Measurements from ENCODE around the gene GET4. TPM values are rescaled to one million over a fixed set of nuclear protein-coding genes. Genes with fewer than 3 reads are reported as not detected.

Gene GET4
- total RNA-seq, 4 donors from 2014 or later, result 46.1 to 67.7 (median 51.6) TPM

DNA sequence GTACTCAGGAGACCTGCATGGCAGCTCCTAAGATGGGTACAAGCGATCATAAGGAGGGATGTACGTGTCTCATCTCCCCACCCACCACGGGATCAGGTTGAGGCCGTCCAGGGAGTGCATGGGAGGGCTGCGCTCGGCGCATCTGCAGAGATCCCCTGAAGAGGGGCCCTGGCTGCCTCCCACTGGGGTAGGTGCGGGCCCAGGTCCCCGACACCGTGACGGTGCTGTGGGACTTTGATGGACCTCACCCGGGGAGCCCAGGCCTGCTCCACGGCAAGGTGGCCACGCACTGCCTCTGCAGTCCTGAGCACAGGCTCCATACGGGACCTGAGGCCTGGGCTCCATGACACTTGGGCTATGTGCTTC, 12.7 kb downstream of the GET4 start:
- intact Hi-C loops (cut with DNase I; ENCODE audit: low total_unique reads), result no loop called here
- no peak for TF ChIP-seq POLR2A (IDR thresholded peaks at IDR 0.05)
- TF ChIP-seq, protein P1, sequence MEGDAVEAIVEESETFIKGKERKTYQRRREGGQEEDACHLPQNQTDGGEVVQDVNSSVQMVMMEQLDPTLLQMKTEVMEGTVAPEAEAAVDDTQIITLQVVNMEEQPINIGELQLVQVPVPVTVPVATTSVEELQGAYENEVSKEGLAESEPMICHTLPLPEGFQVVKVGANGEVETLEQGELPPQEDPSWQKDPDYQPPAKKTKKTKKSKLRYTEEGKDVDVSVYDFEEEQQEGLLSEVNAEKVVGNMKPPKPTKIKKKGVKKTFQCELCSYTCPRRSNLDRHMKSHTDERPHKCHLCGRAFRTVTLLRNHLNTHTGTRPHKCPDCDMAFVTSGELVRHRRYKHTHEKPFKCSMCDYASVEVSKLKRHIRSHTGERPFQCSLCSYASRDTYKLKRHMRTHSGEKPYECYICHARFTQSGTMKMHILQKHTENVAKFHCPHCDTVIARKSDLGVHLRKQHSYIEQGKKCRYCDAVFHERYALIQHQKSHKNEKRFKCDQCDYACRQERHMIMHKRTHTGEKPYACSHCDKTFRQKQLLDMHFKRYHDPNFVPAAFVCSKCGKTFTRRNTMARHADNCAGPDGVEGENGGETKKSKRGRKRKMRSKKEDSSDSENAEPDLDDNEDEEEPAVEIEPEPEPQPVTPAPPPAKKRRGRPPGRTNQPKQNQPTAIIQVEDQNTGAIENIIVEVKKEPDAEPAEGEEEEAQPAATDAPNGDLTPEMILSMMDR (IDR thresholded peaks at IDR 0.05), result no peak
- 88 to 89% methylated on average over 9 to 15 of the region's 15 CpGs for WGBS, 2 donors
- DNase-seq (ENCODE audit: low spot score in 2 of 2), result no peak
- no peak overlapping the region for H3K4me3 ChIP-seq (ENCODE audit: low read depth, poor library complexity, severe bottlenecking)

DNA sequence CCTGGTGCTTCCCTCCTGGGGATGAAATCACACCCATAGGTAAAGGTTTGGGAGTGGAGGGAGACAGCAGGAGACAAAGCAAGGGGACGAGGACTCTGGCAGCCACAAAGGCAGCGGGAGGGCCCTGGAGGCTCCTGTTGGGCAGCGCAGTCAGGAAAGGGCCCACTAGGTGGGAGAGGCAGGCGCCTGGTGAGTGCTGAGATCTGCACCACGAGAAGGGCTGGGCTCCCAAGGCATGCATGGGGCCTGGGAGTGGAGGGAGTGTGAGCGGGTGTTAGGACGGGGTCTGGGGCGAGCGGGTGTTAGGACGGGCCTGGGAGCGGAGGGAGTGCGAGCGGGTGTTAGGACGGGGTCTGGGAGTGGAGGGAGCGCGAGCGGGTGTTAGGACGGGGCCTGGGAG, 13.0 kb downstream of the GET4 start:
- no peak for TF ChIP-seq POLR2A (IDR thresholded peaks at IDR 0.05)
- no peak for DNase-seq (ENCODE audit: low spot score in 2 of 2)
- H3K4me3 ChIP-seq (ENCODE audit: low read depth, poor library complexity, severe bottlenecking), result no peak overlapping the region
- WGBS, 2 donors, result 94 to 96% methylated on average over 13 to 18 of the region's 18 CpGs
- intact Hi-C loops (cut with DNase I; ENCODE audit: low total_unique reads), result no loop called here

DNA sequence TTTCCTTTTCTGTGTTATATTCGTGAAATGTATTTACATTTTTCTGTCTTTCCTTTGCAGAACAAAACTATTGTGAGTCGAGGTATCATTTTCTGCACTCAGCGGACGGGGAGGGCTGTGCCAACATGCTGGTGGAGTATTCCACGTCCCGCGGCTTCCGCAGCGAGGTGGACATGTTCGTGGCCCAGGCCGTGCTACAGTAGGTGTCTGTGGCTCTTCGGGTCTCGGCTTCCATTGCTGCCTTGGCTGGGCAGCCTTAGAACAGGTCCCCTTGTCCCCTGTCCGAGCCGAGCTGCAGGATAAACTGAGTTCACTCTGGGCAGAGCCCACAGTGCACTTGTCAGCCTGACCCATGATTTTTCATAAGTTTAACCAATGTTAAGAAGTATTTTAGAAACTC, 14.5 kb downstream of the GET4 start:
- WGBS, 2 donors, result 94 to 96% methylated on average over 15 of the region's 15 CpGs

DNA sequence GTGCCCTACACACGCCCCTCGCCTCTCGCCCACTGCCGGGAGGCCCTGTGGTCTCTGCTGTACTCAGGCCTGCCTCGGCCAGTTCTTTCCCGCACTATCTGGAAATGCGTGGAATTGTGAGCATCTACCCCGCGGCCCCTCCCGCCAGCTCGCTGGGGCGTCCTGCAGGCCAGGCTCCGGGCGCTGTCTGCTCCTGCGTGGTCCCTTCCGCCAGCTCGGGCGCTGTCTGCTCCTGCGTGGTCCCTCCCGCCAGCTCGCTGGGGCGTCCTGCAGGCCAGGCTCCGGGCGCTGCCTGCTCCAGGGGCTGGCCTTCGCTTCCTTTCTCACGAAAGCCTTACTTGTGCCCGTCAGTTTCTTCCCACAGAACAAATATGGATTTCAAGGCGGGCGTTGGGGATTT, 14.9 kb downstream of the GET4 start:
- WGBS, 2 donors, result 95 to 96% methylated on average over 25 to 29 of the region's 29 CpGs
- no peak for DNase-seq (ENCODE audit: low spot score in 2 of 2)
- TF ChIP-seq POLR2A (IDR thresholded peaks at IDR 0.05), result no peak
- TF ChIP-seq, protein P1 (IDR thresholded peaks at IDR 0.05), result no peak
- no peak overlapping the region for H3K4me3 ChIP-seq (ENCODE audit: low read depth, poor library complexity, severe bottlenecking)
- intact Hi-C loops (cut with DNase I; ENCODE audit: low total_unique reads), result no loop called here

More for the DNA sequence above, 14.5 kb downstream of the GET4 start:
- DNase-seq (ENCODE audit: low spot score in 2 of 2), result no peak
- no peak overlapping the region for H3K4me3 ChIP-seq (ENCODE audit: low read depth, poor library complexity, severe bottlenecking)
- TF ChIP-seq, protein P1 (IDR thresholded peaks at IDR 0.05), result no peak
- no peak for TF ChIP-seq POLR2A (IDR thresholded peaks at IDR 0.05)
- intact Hi-C loops (cut with DNase I; ENCODE audit: low total_unique reads), result no loop called here

DNA sequence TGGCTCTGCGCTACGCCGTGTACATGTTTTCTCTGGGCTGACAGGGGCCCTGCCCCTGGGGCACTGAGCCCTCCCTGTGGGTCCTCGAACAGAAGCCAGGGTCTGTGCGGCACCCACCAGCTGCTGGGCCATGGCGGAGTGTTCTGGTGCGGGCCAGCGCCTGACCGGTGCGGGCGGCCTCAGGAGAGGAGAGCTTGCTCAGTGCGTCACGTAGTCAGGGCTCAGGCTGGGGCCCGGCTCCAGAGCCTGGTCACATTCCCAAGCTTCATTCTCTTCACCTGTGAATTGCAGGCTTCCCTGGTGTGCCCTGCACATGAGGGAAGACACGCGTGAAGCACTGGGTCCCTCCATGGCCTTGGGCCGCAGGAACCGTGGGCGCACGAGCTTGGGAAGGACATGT, 15.5 kb downstream of the GET4 start:
- no peak overlapping the region for H3K4me3 ChIP-seq (ENCODE audit: low read depth, poor library complexity, severe bottlenecking)
- 92 to 96% methylated on average over 18 to 20 of the region's 20 CpGs for WGBS, 2 donors
- TF ChIP-seq POLR2A (IDR thresholded peaks at IDR 0.05), result no peak
- TF ChIP-seq, protein P1 (IDR thresholded peaks at IDR 0.05), result no peak
- no peak for DNase-seq (ENCODE audit: low spot score in 2 of 2)
- intact Hi-C loops (cut with DNase I; ENCODE audit: low total_unique reads), result no loop called here

DNA sequence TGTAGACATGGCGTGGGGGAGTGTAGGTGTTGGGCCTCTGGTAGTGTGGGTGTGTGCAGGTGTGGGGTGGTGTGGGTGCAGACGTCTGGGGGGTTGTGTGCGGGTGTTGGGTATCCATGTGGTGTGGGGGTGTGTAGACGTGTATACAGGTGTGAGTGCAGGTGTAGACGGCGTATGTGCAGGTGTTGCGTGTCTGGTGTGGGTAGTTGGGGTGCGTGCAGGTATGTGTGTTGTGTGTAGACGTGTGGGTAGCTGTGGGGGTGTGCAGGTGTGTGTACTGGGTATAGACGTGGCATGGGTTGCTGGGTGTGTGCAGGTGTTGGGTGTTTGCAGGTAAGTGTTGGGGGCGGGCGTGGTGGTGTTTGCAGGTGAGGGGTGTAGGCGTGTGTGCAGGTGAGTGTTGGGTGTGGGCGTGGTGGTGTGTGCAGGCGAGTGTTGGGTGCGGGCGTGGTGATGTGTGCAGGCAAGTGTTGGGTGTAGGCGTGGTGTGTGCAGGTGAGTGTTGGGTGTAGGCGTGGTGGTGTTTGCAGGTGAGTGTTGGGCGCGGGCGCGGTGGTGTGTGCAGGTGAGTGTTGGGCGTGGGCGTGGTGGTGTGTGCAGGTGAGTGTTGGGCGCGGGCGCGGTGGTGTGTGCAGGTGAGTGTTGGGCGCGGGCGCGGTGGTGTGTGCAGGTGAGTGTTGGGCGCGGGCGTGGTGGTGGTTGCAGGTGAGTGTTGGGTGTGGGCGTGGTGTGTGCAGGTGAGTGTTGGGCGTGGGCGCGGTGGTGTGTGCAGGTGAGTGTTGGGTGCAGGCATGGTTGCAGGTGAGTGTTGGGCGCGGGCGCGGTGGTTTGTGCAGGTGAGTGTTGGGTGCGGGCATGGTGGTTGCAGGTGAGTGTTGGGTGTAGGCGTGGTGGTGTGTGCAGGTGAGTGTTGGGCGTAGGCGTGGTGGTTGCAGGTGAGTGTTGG, 16.6 kb downstream of the GET4 start:
- TF ChIP-seq, protein P1 (IDR thresholded peaks at IDR 0.05), result no peak
- TF ChIP-seq POLR2A (IDR thresholded peaks at IDR 0.05), result no peak
- no peak for DNase-seq (ENCODE audit: low spot score in 2 of 2)
- intact Hi-C loops (cut with DNase I; ENCODE audit: low total_unique reads), result no loop called here
- WGBS, 2 donors, result 90 to 92% methylated on average over 48 of the region's 48 CpGs
- no peak overlapping the region for H3K4me3 ChIP-seq (ENCODE audit: low read depth, poor library complexity, severe bottlenecking)

Data from lower leg skin (tissue), 4 donors.